Endothelial cell of umbilical vein (primary cell): ENCODE results near the gene SGO1. TPM values are rescaled to one million over a fixed set of nuclear protein-coding genes. Genes with fewer than 3 reads are reported as not detected.

Experiments used
- BruUV-seq: library from RNA; stranded (reverse); fragments of 400-500 nt; replicated peaks from 2 replicates; lab custom pipeline; 2021; lab: Mats Ljungman, UMichigan
- CTCF ChIA-PET: fragments of 300-600, 350-600 bp; sonication (Branson Sonifier 250); formaldehyde crosslinking; loops from one replicate; lab custom pipeline; 2021; ENCODE audit warnings: antibody characterized with exemption, inconsistent platforms; lab: Charles Lee
- POLR2A ChIA-PET: fragments of 300-600, 350-600 bp; sonication (Branson Sonifier 250); formaldehyde crosslinking; loops from one replicate; lab custom pipeline; 2021; ENCODE audit warnings: antibody characterized with exemption, inconsistent platforms; lab: Charles Lee
- DNase-seq: peaks from one replicate; pipeline ENCODE4 v3.0.0-alpha.2; 2011; ENCODE audit warnings: low read depth, low spot score
- FAIRE-seq: peaks from 2 replicates; lab custom pipeline; 2011; peaks lifted over from hg19 to GRCh38; lab: Jason Lieb, UNC
- H2AFZ ChIP-seq: 2 replicates; pipeline ENCODE4 v1.6.0; 2012; ENCODE audit warnings: low read depth, low read length, control low read depth, inconsistent platforms
- H3K27ac ChIP-seq: 2 replicates; pipeline ENCODE4 v1.5.1; 2011; ENCODE audit warnings: low read depth, mild to moderate bottlenecking, control low read depth, low read length, moderate library complexity; ENCODE audit not compliant: insufficient read depth
- H3K27me3 ChIP-seq, 2 experiments: 2 replicates each; pipeline versions ENCODE4 v1.6.0 to v1.6.1; 2011; ENCODE audit warnings: low read length in 2 of 2, mixed read lengths in 1 of 2; ENCODE audit not compliant: control insufficient read depth in 2 of 2, insufficient read depth in 2 of 2
- H3K36me3 ChIP-seq, 2 experiments: 2 replicates in 1 of 2; 3 replicates in 1 of 2; pipeline ENCODE4 v1.5.1; 2011; ENCODE audit warnings: low read length in 2 of 2, mild to moderate bottlenecking in 1 of 2, moderate library complexity in 1 of 2; ENCODE audit not compliant: control insufficient read depth in 2 of 2, insufficient read depth in 2 of 2; ENCODE audit errors: extremely low read depth in 1 of 2
- H3K4me1 ChIP-seq: 3 replicates; pipeline ENCODE4 v1.5.1; 2011; ENCODE audit warnings: mild to moderate bottlenecking, low read length; ENCODE audit not compliant: control insufficient read depth, insufficient read depth; ENCODE audit errors: extremely low read depth
- H3K4me2 ChIP-seq: 2 replicates; pipeline ENCODE4 v1.6.1; 2011; ENCODE audit warnings: low read length, control low read depth, mixed read lengths; ENCODE audit not compliant: insufficient read depth
- H3K4me3 ChIP-seq, 3 experiments: fragments of 200-600 bp in 1 of 3; sonication (generic), shearing (Covaris generic) in 1 of 3; replicated peaks in 1 of 3; 2 replicates each; pipeline ENCODE4 v1.5.1; 2011 to 2016; ENCODE audit warnings: control low read depth in 3 of 3, low read length in 3 of 3, mild to moderate bottlenecking in 2 of 3, inconsistent platforms in 1 of 3, low read depth in 1 of 3, moderate library complexity in 1 of 3; ENCODE audit not compliant: insufficient read depth in 1 of 3
- H3K79me2 ChIP-seq: 2 replicates; pipeline ENCODE4 v1.6.0; 2012; ENCODE audit warnings: low read length, inconsistent platforms; ENCODE audit not compliant: control insufficient read depth, insufficient read depth
- H3K9ac ChIP-seq: replicated peaks from 2 replicates; pipeline ENCODE3; 2011; ENCODE audit warnings: low read length, control low read depth; ENCODE audit not compliant: insufficient read depth; ENCODE audit errors: extremely low read depth
- H3K9me1 ChIP-seq: replicated peaks from 3 replicates; pipeline ENCODE4 v1.6.0; 2011; ENCODE audit warnings: mild to moderate bottlenecking, low read length; ENCODE audit not compliant: control insufficient read depth, insufficient read depth; ENCODE audit errors: extremely low read depth
- H3K9me3 ChIP-seq: replicated peaks from 2 replicates; pipeline ENCODE4 v1.5.1; 2012; ENCODE audit warnings: low read length, inconsistent platforms; ENCODE audit not compliant: control insufficient read depth, insufficient read depth
- H4K20me1 ChIP-seq: replicated peaks from 2 replicates; pipeline ENCODE3; 2011; ENCODE audit warnings: mild to moderate bottlenecking, low read length; ENCODE audit not compliant: control insufficient read depth, insufficient read depth; ENCODE audit errors: extremely low read depth
- EZH2 ChIP-seq: IDR thresholded peaks from 2 replicates; pipeline ENCODE4 v1.6.1; 2012; ENCODE audit warnings: borderline replicate concordance, low read depth, mild to moderate bottlenecking, moderate library complexity, low read length, inconsistent platforms; ENCODE audit not compliant: severe bottlenecking
- FOS ChIP-seq: IDR thresholded peaks from 2 replicates; pipeline ENCODE4 v1.6.1; 2011; ENCODE audit warnings: mild to moderate bottlenecking, low read length, moderate library complexity, borderline replicate concordance; ENCODE audit not compliant: insufficient read depth
- GATA2 ChIP-seq: IDR thresholded peaks from 2 replicates; pipeline ENCODE4 v1.7.0; 2011; ENCODE audit warnings: low read depth, mild to moderate bottlenecking, moderate library complexity, mixed read lengths, low read length; ENCODE audit not compliant: insufficient read length, insufficient read depth
- JUN ChIP-seq: IDR thresholded peaks from 2 replicates; pipeline ENCODE4 v1.6.1; 2011; ENCODE audit warnings: borderline replicate concordance, low read depth; ENCODE audit not compliant: insufficient read length, insufficient read depth
- MYC ChIP-seq: IDR thresholded peaks from one replicate; pipeline ENCODE4 v1.6.1; 2011; ENCODE audit warnings: mild to moderate bottlenecking, low read depth, low read length
- POLR2A ChIP-seq: IDR thresholded peaks from 2 replicates; pipeline ENCODE4 v1.6.1; 2012; ENCODE audit warnings: low read depth, mild to moderate bottlenecking, control low read depth, low read length
- POLR2AphosphoS5 ChIP-seq: IDR thresholded peaks from 2 replicates; pipeline ENCODE4 v1.6.1; 2012; ENCODE audit warnings: low read depth, mild to moderate bottlenecking, control low read depth, low read length, moderate library complexity; ENCODE audit not compliant: insufficient read depth
- dilution Hi-C: fragments of 300-500 bp; cut with MboI; formaldehyde crosslinking; loops from one replicate; pipeline ENCODE4 v1.15.0; 2019; ENCODE audit warnings: low sequenced_read_pairs; ENCODE audit not compliant: extremely low pct_ligation_motif_present
- intact Hi-C: fragments of 100-400 bp; cut with micrococcal nuclease; formaldehyde crosslinking; loops from one replicate; pipeline ENCODE4 v1.10.0; 2022
- polyA plus RNA-seq, 4 experiments: library from polyadenylated mRNA; depleted of rRNA in 3 of 4; stranded (reverse) in 3 of 4; unstranded in 1 of 4; fragments of >200 nt; gene quantifications; 2 replicates each; pipeline versions ENCODE4 v1.2.1 to v1.2.3, GENCODE V29; 2011 to 2012; ENCODE audit warnings: missing spikeins in 1 of 4
- total RNA-seq: library from RNA; stranded (reverse); gene quantifications from 2 replicates; pipeline ENCODE4 v1.2.3, GENCODE V29; 2021
- TF ChIP-seq, protein P1 (sequence below), 2 donors: IDR thresholded peaks; 1 replicate in 1 of 2; 2 replicates in 1 of 2; pipeline ENCODE4 v1.5.1; 2011; ENCODE audit warnings: low read length in 2 of 2, mild to moderate bottlenecking in 2 of 2, moderate library complexity in 2 of 2, control low read depth in 1 of 2, inconsistent platforms in 1 of 2, low read depth in 1 of 2; ENCODE audit not compliant: insufficient read depth in 1 of 2; ENCODE audit errors: extremely low read depth in 1 of 2
- TF ChIP-seq, protein P2 (sequence below): IDR thresholded peaks from 2 replicates; pipeline ENCODE4 v1.6.1; 2011; ENCODE audit not compliant: insufficient read depth, insufficient read length

SGO1 gene
- total and polyA plus RNA-seq, 2 donors (not counting 3 experiments of a cell fraction or from before 2014, with no cell fraction given): 2.0 to 21.7 TPM

DNA sequence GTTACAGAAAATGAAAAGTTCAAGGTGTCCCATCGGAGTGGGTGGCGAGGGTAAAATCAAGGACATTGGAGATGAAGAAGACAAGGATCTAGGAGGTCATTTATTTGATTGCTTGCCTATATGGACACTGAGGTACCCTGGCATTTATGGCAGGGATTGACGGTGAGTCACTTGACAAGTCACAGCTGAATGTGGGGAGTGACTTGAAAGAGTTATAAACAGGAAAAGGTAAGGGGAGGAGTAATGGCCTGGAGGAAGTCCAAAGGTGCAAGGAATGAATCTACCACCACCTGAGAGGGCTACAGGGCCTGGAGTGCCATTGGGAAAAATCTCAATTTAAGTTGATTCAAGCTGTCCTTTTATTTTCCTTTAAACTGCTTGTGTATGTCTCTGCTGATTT, 11.8 kb upstream of the SGO1 start:
- H3K4me2 ChIP-seq: peak overlapping the region; percentile 22
- no peaks in the 10 kb centered on the region for H3K79me2 ChIP-seq
- DNase-seq (no peak), FAIRE-seq (no peak)
- no peaks in the 10 kb centered on the region for H4K20me1 ChIP-seq
- intact Hi-C loops (no loop called here), dilution Hi-C loops (no loop called here)
- ChIA-PET POLR2A (no interaction called here), CTCF (interaction anchor here (1.0 to 1.7 kb wide), 2 partner anchors 11 to 28 kb away, joined by 3 to 4 read pairs; no protein-coding TSS in a partner anchor)
- H3K27me3 ChIP-seq: peaks cover 0 to 1% of the 10 kb centered on the region in 2 experiments
- TF ChIP-seq, protein P1, sequence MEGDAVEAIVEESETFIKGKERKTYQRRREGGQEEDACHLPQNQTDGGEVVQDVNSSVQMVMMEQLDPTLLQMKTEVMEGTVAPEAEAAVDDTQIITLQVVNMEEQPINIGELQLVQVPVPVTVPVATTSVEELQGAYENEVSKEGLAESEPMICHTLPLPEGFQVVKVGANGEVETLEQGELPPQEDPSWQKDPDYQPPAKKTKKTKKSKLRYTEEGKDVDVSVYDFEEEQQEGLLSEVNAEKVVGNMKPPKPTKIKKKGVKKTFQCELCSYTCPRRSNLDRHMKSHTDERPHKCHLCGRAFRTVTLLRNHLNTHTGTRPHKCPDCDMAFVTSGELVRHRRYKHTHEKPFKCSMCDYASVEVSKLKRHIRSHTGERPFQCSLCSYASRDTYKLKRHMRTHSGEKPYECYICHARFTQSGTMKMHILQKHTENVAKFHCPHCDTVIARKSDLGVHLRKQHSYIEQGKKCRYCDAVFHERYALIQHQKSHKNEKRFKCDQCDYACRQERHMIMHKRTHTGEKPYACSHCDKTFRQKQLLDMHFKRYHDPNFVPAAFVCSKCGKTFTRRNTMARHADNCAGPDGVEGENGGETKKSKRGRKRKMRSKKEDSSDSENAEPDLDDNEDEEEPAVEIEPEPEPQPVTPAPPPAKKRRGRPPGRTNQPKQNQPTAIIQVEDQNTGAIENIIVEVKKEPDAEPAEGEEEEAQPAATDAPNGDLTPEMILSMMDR (IDR thresholded peaks at IDR 0.05; ENCODE audit: extremely low read depth in 1 of 2, insufficient read depth in 1 of 2, low read depth in 1 of 2, low read length in 2 of 2): no peak
- TF ChIP-seq FOS: no peak
- TF ChIP-seq JUN: no peak
- TF ChIP-seq, protein P2, sequence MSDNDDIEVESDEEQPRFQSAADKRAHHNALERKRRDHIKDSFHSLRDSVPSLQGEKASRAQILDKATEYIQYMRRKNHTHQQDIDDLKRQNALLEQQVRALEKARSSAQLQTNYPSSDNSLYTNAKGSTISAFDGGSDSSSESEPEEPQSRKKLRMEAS: no peak
- TF ChIP-seq POLR2A: no peak
- TF ChIP-seq MYC: no peak
- TF ChIP-seq POLR2AphosphoS5: no peak
- no peak for TF ChIP-seq EZH2
- no peak for TF ChIP-seq GATA2
- peak overlapping the region; percentile 42 for H2AFZ ChIP-seq
- BruUV-seq: no TSS peak
- no peaks in the 10 kb centered on the region for H3K9me3 ChIP-seq
- H3K9me1 ChIP-seq: no peaks in the 10 kb centered on the region
- H3K27ac ChIP-seq: no peak overlapping the region
- peaks cover 3% of the 10 kb centered on the region for H3K4me1 ChIP-seq
- H3K4me3 ChIP-seq: no peak overlapping the region
- H3K9ac ChIP-seq: no peak overlapping the region
- H3K36me3 ChIP-seq: no peaks in the 10 kb centered on the region
